Measurements from ENCODE around the gene LDB3.

LDB3 gene

GRCh38 chr10:86648704-86649427 is 19.4 kb upstream of the LDB3 start:
- no peak overlapping the region for H3K27ac ChIP-seq (ENCODE audit: low read depth, low read length, poor library complexity, severe bottlenecking)
- no peaks in the 10 kb centered on the region for H4K20me1 ChIP-seq (ENCODE audit: insufficient read depth, low read length)
- no peak overlapping the region for H3K4me3 ChIP-seq (ENCODE audit: low read depth, low read length, poor library complexity, severe bottlenecking)
- H3K9me2 ChIP-seq (ENCODE audit: low read depth, low read length): no peaks in the 10 kb centered on the region
- no peak for TF ChIP-seq CTCF (IDR thresholded peaks at IDR 0.05; ENCODE audit: low read length)
- no peak for TF ChIP-seq EZH2 (IDR thresholded peaks at IDR 0.05; ENCODE audit: borderline replicate concordance, low read length)
- no peaks in the 10 kb centered on the region for H3K9me3 ChIP-seq (ENCODE audit: low read length)
- no peak overlapping the region for H3K9ac ChIP-seq (ENCODE audit: low read length)
- H3K79me2 ChIP-seq (ENCODE audit: insufficient read depth, low read length): no peaks in the 10 kb centered on the region
- no peaks in the 10 kb centered on the region for H3K4me1 ChIP-seq (ENCODE audit: insufficient read depth, low read length, severe bottlenecking)
- H3K4me2 ChIP-seq (ENCODE audit: low read length): no peak overlapping the region
- H3K36me3 ChIP-seq (ENCODE audit: insufficient read depth, low read length): no peaks in the 10 kb centered on the region
- no peak overlapping the region for H2AFZ ChIP-seq (ENCODE audit: low read length)
- 0 out of 2 replicates have a peak, but pooled peaks cover 2% of the 10 kb centered on the region for H3K27me3 ChIP-seq (ENCODE audit: insufficient read depth, low read length)
- no peaks in the 10 kb centered on the region for H3F3A ChIP-seq (ENCODE audit: insufficient read depth, low read length)

- Histone ChIP-seq H3F3A (ENCODE audit: insufficient read depth, low read length) (no peaks in the 10 kb centered on the region), H3K4me1 (ENCODE audit: insufficient read depth, low read length, severe bottlenecking) (no peaks in the 10 kb centered on the region), H3K27me3 (ENCODE audit: insufficient read depth, low read length) (0 out of 2 replicates have a peak, but pooled peaks cover 2% of the 10 kb centered on the region), H3K36me3 (ENCODE audit: insufficient read depth, low read length) (no peaks in the 10 kb centered on the region), H3K9me2 (ENCODE audit: low read depth, low read length) (no peaks in the 10 kb centered on the region), H3K9me3 (ENCODE audit: low read length) (no peaks in the 10 kb centered on the region), H3K79me2 (ENCODE audit: insufficient read depth, low read length) (no peaks in the 10 kb centered on the region), H3K27ac (ENCODE audit: low read depth, low read length, poor library complexity, severe bottlenecking) (no peak overlapping the region), H4K20me1 (ENCODE audit: insufficient read depth, low read length) (no peaks in the 10 kb centered on the region), H2AFZ (ENCODE audit: low read length) (no peak overlapping the region), H3K4me2 (ENCODE audit: low read length) (no peak overlapping the region), H3K4me3 (ENCODE audit: low read depth, low read length, poor library complexity, severe bottlenecking) (no peak overlapping the region), H3K9ac (ENCODE audit: low read length) (no peak overlapping the region)
- TF ChIP-seq EZH2 (IDR thresholded peaks at IDR 0.05; ENCODE audit: borderline replicate concordance, low read length) (no peak), CTCF (IDR thresholded peaks at IDR 0.05; ENCODE audit: low read length) (no peak)
Observed at GRCh38 chr10:86649471-86650150, 18.7 kb upstream of the LDB3 start.

GRCh38 chr10:86650151-86650550 is 18.2 kb upstream of the LDB3 start:
- no peaks in the 10 kb centered on the region for H3K4me1 ChIP-seq (ENCODE audit: insufficient read depth, low read length, severe bottlenecking)
- H3F3A ChIP-seq (ENCODE audit: insufficient read depth, low read length): no peaks in the 10 kb centered on the region
- H3K9me2 ChIP-seq (ENCODE audit: low read depth, low read length): no peaks in the 10 kb centered on the region
- no peaks in the 10 kb centered on the region for H4K20me1 ChIP-seq (ENCODE audit: insufficient read depth, low read length)
- no peak overlapping the region for H3K4me2 ChIP-seq (ENCODE audit: low read length)
- no peak for TF ChIP-seq CTCF (IDR thresholded peaks at IDR 0.05; ENCODE audit: low read length)
- no peak for TF ChIP-seq EZH2 (IDR thresholded peaks at IDR 0.05; ENCODE audit: borderline replicate concordance, low read length)
- H3K9ac ChIP-seq (ENCODE audit: low read length): no peak overlapping the region
- no peaks in the 10 kb centered on the region for H3K9me3 ChIP-seq (ENCODE audit: low read length)
- H2AFZ ChIP-seq (ENCODE audit: low read length): no peak overlapping the region
- H3K27me3 ChIP-seq (ENCODE audit: insufficient read depth, low read length): 0 out of 2 replicates have a peak, but pooled peaks cover 2% of the 10 kb centered on the region
- H3K4me3 ChIP-seq (ENCODE audit: low read depth, low read length, poor library complexity, severe bottlenecking): no peak overlapping the region
- H3K36me3 ChIP-seq (ENCODE audit: insufficient read depth, low read length): no peaks in the 10 kb centered on the region
- H3K27ac ChIP-seq (ENCODE audit: low read depth, low read length, poor library complexity, severe bottlenecking): no peak overlapping the region
- H3K79me2 ChIP-seq (ENCODE audit: insufficient read depth, low read length): no peaks in the 10 kb centered on the region

All from OCI-LY1 (cell line).